ENCODE results near the gene OR5H2.

GRCh38 chr3:98259707-98260106, 22.6 kb upstream of the OR5H2 start:
- TF ChIP-seq CTCF (IDR thresholded peaks at IDR 0.05; ENCODE audit: borderline replicate concordance, extremely low read depth, low read length, poor library complexity, severe bottlenecking), result peak; percentile 53
- TF ChIP-seq EZH2 (IDR thresholded peaks at IDR 0.05; ENCODE audit: borderline replicate concordance, low read depth, low read length, severe bottlenecking), result no peak
